Upper lobe of left lung (tissue), 4 donors: Measurements from ENCODE around the gene MPPED2.

Source experiments
- CTCF ChIP-seq, 6 experiments: fragments of 450-650 bp in 4 of 6; fragments of 200-600 bp in 2 of 6; sonication (generic) in 2 of 6; IDR thresholded peaks; one replicate each; pipeline ENCODE4 v1.5.1; 2016 to 2019; ENCODE audit warnings: antibody characterized with exemption in 6 of 6
- EP300 ChIP-seq, 4 donors: sonication (generic); formaldehyde crosslinking; IDR thresholded peaks; one replicate each; pipeline ENCODE4 v1.5.1; 2017; ENCODE audit warnings: antibody characterized with exemption in 4 of 4, control low read depth in 2 of 4
- POLR2A ChIP-seq, 4 donors: fragments of 450-650 bp; IDR thresholded peaks; one replicate each; pipeline ENCODE4 v1.5.1; 2016 to 2017; ENCODE audit warnings: antibody characterized with exemption in 4 of 4, mild to moderate bottlenecking in 2 of 4
- POLR2AphosphoS5 ChIP-seq, 2 donors: sonication (generic); formaldehyde crosslinking; IDR thresholded peaks; one replicate each; pipeline ENCODE4 v1.5.1; 2017; ENCODE audit warnings: antibody characterized with exemption in 2 of 2

DNA sequence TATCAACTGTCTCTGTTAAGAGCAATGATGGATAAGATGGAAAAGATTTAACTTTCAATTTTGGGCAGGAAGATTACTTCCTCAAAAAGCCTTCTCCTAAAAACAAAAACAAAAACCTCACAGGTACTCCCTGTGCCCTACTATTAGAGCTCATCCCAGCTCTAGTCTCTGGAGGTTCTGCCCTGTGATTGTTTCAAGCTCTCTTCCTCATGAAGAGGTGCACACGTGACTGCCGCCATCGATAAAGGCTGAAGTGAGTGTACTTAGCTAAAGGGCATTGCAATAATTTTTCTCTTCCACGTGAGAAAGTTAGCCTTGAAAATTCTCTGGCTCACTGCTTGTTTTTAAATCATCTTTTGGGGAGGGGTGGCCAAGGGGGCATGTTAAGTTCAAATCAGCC, 36.6 kb downstream of the MPPED2 start:
- no peak for TF ChIP-seq CTCF (IDR thresholded peaks at IDR 0.05)
- no peak for TF ChIP-seq POLR2AphosphoS5 (IDR thresholded peaks at IDR 0.05)
- no peak for TF ChIP-seq POLR2A (IDR thresholded peaks at IDR 0.05)
- no peak for TF ChIP-seq EP300 (IDR thresholded peaks at IDR 0.05)
